ENCODE measurements around the gene RHOD.

The RHOD gene

GRCh38 chr11:67032830-67033551, 23.7 kb upstream of the RHOD start:
- DNase-seq = no peak

- DNase-seq = no peak
These were observed 22.9 kb upstream of the RHOD start for GRCh38 chr11:67033661-67034166.

- DNase-seq = no peak
These were observed 22.3 kb upstream of the RHOD start for GRCh38 chr11:67034350-67034749.

GRCh38 chr11:67040147-67040546, 16.5 kb upstream of the RHOD start:
- no peak for DNase-seq

GRCh38 chr11:67041602-67042001, 15.0 kb upstream of the RHOD start:
- no peak for DNase-seq

GRCh38 chr11:67043572-67044349, 12.9 kb upstream of the RHOD start:
- DNase-seq = no peak

GRCh38 chr11:67044496-67044895, 12.2 kb upstream of the RHOD start:
- no peak for DNase-seq

- DNase-seq = no peak
These were observed 11.3 kb upstream of the RHOD start for GRCh38 chr11:67045314-67045713.

- no peak for DNase-seq
These were observed 8.0 kb upstream of the RHOD start for GRCh38 chr11:67048515-67049130.

GRCh38 chr11:67050139-67050538, 6.5 kb upstream of the RHOD start:
- no peak for DNase-seq

GRCh38 chr11:67051180-67051893, 5.3 kb upstream of the RHOD start:
- DNase-seq = no peak

- no peak for DNase-seq
These were observed 4.6 kb upstream of the RHOD start for GRCh38 chr11:67051945-67052488.

GRCh38 chr11:67052891-67053290, 3.8 kb upstream of the RHOD start:
- no peak for DNase-seq

GRCh38 chr11:67053896-67054329, 2.7 kb upstream of the RHOD start:
- DNase-seq = no peak

- no peak for DNase-seq
These were observed 2.3 kb upstream of the RHOD start for GRCh38 chr11:67054346-67054835.

GRCh38 chr11:67054836-67055523, 1.7 kb upstream of the RHOD start:
- peak; percentile 35 for DNase-seq

- DNase-seq = peak; percentile 26
These were observed 835 bp upstream of the RHOD start for GRCh38 chr11:67055812-67056211.

- no peak for DNase-seq
These were observed 592 bp downstream of the RHOD start for GRCh38 chr11:67057205-67057672.

GRCh38 chr11:67058506-67058905, 1.9 kb downstream of the RHOD start:
- no peak for DNase-seq

GRCh38 chr11:67059671-67060070, 3.0 kb downstream of the RHOD start:
- no peak for DNase-seq

GRCh38 chr11:67060111-67060522, 3.5 kb downstream of the RHOD start:
- DNase-seq = no peak

All from DMS79 treated with DMSO at 0.1 percent for 48 hours (cell line).